H1 (cell line): ENCODE measurements around the gene EVX2. TPM values are rescaled to one million over a fixed set of nuclear protein-coding genes. Genes with fewer than 3 reads are reported as not detected.

Experiments used
- CTCF ChIA-PET: fragments of 300-600 bp; sonication (Branson Sonifier 250); formaldehyde crosslinking; loops from one replicate; lab custom pipeline; 2021; ENCODE audit not compliant: partially characterized antibody; lab: Charles Lee
- POLR2A ChIA-PET: fragments of 300-600 bp; sonication (Branson Sonifier 250); formaldehyde crosslinking; loops from one replicate; lab custom pipeline; 2021; ENCODE audit warnings: inconsistent platforms; ENCODE audit not compliant: partially characterized antibody; lab: Charles Lee
- DNase-seq, 2 experiments: peaks; one replicate each; pipeline versions ENCODE4 v3.0.0 to v3.0.0-alpha.2; 2010 to 2022; ENCODE audit warnings: low spot score in 2 of 2, low read depth in 1 of 2, mixed read lengths in 1 of 2
- FAIRE-seq: peaks from 2 replicates; lab custom pipeline; 2011; peaks lifted over from hg19 to GRCh38; lab: Jason Lieb, UNC
- H2AFZ ChIP-seq: 2 replicates; pipeline ENCODE4 v1.8.1; 2012; ENCODE audit warnings: low read length, inconsistent platforms
- H2AK5ac ChIP-seq: 2 replicates; pipeline ENCODE4 v1.6.1; 2013; ENCODE audit warnings: low read depth, low read length
- H2BK120ac ChIP-seq: replicated peaks from 2 replicates; pipeline ENCODE3; 2013; ENCODE audit warnings: low read depth, low read length, inconsistent platforms
- H2BK12ac ChIP-seq: 2 replicates; pipeline ENCODE4 v1.6.1; 2013; ENCODE audit warnings: low read depth, low read length
- H2BK15ac ChIP-seq: 2 replicates; pipeline ENCODE4 v1.6.1; 2013; ENCODE audit warnings: low read length
- H2BK20ac ChIP-seq: 2 replicates; pipeline ENCODE4 v1.6.1; 2013; ENCODE audit warnings: low read length
- H2BK5ac ChIP-seq: 2 replicates; pipeline ENCODE4 v1.6.1; 2013; ENCODE audit warnings: low read depth, low read length
- H3K14ac ChIP-seq: 2 replicates; pipeline ENCODE4 v1.6.1; 2013; ENCODE audit warnings: inconsistent platforms; ENCODE audit not compliant: insufficient read length
- H3K18ac ChIP-seq: 2 replicates; pipeline ENCODE4 v1.6.1; 2013; ENCODE audit warnings: low read length; ENCODE audit errors: extremely low read depth
- H3K23ac ChIP-seq: 2 replicates; pipeline ENCODE4 v1.6.1; 2013; ENCODE audit warnings: inconsistent platforms; ENCODE audit not compliant: insufficient read length
- H3K23me2 ChIP-seq: 2 replicates; pipeline ENCODE4 v1.6.1; 2013; ENCODE audit warnings: low read depth, low read length
- H3K27ac ChIP-seq: 2 replicates; pipeline ENCODE4 v1.6.1; 2011; ENCODE audit warnings: low read depth, low read length, inconsistent platforms
- H3K27me3 ChIP-seq, 4 experiments: replicated peaks in 1 of 4; 1 replicate in 1 of 4; 2 replicates in 3 of 4; pipeline versions ENCODE4 v1.6.1 to v1.8.1; 2011 to 2013; ENCODE audit warnings: low read length in 3 of 4, mild to moderate bottlenecking in 3 of 4, inconsistent platforms in 2 of 4, mixed read lengths in 2 of 4, moderate library complexity in 1 of 4; ENCODE audit not compliant: control insufficient read depth in 3 of 4, insufficient read depth in 3 of 4; ENCODE audit errors: extremely low read depth in 1 of 4
- H3K36me3 ChIP-seq, 4 experiments: 2 replicates each; pipeline versions ENCODE4 v1.6.1 to v1.8.1; 2011 to 2013; ENCODE audit warnings: mild to moderate bottlenecking in 4 of 4, low read length in 3 of 4, moderate library complexity in 2 of 4, control low read depth in 1 of 4, inconsistent platforms in 1 of 4; ENCODE audit not compliant: insufficient read depth in 4 of 4, control insufficient read depth in 2 of 4
- H3K4ac ChIP-seq: replicated peaks from 2 replicates; pipeline ENCODE3; 2013; ENCODE audit warnings: low read length, low read depth, mixed read lengths, inconsistent platforms; ENCODE audit not compliant: insufficient read length
- H3K4me1 ChIP-seq, 4 experiments: replicated peaks in 1 of 4; 1 replicate in 1 of 4; 2 replicates in 3 of 4; pipeline versions ENCODE4 v1.6.1 to v1.8.1; 2011 to 2013; ENCODE audit warnings: low read length in 3 of 4, inconsistent platforms in 2 of 4, mixed read lengths in 1 of 4; ENCODE audit not compliant: insufficient read depth in 4 of 4, control insufficient read depth in 3 of 4
- H3K4me2 ChIP-seq, 2 experiments: 2 replicates each; pipeline versions ENCODE4 v1.6.1 to v1.8.1; 2011 to 2013; ENCODE audit warnings: low read depth in 2 of 2, low read length in 2 of 2, control low read depth in 1 of 2, inconsistent platforms in 1 of 2, mild to moderate bottlenecking in 1 of 2; ENCODE audit not compliant: insufficient read depth in 1 of 2
- H3K4me3 ChIP-seq, 4 experiments: fragments of 200-600, 300-600 bp in 1 of 4; sonication (generic), shearing (Covaris generic), sonication (Bioruptor Twin) in 1 of 4; 2 replicates each; pipeline versions ENCODE4 v1.5.1 to v1.8.1; 2011 to 2016; ENCODE audit warnings: low read length in 4 of 4, low read depth in 3 of 4, control low read depth in 2 of 4, inconsistent platforms in 2 of 4, mild to moderate bottlenecking in 2 of 4, mixed read lengths in 1 of 4, moderate library complexity in 1 of 4; ENCODE audit not compliant: insufficient read depth in 2 of 4; ENCODE audit errors: extremely low read depth in 1 of 4
- H3K56ac ChIP-seq: replicated peaks from 2 replicates; pipeline ENCODE3; 2013; ENCODE audit warnings: low read depth, mild to moderate bottlenecking, mixed read lengths, low read length, inconsistent platforms; ENCODE audit not compliant: insufficient read length
- H3K79me1 ChIP-seq: 2 replicates; pipeline ENCODE4 v1.6.1; 2013; ENCODE audit warnings: low read depth, low read length, control low read depth
- H3K79me2 ChIP-seq, 2 experiments: 2 replicates each; pipeline versions ENCODE4 v1.6.1 to v1.8.1; 2012 to 2013; ENCODE audit warnings: low read length in 2 of 2, mild to moderate bottlenecking in 2 of 2, inconsistent platforms in 1 of 2; ENCODE audit not compliant: insufficient read depth in 2 of 2, control insufficient read depth in 1 of 2
- H3K9ac ChIP-seq, 4 experiments: replicated peaks in 1 of 4; 1 replicate in 1 of 4; 2 replicates in 3 of 4; pipeline versions ENCODE4 v1.6.1 to v1.8.1; 2011 to 2013; ENCODE audit warnings: low read depth in 3 of 4, low read length in 3 of 4, control low read depth in 2 of 4, mild to moderate bottlenecking in 2 of 4, moderate library complexity in 2 of 4, inconsistent platforms in 1 of 4; ENCODE audit errors: extremely low read depth in 1 of 4
- H3K9me3 ChIP-seq, 2 experiments: 2 replicates each; pipeline versions ENCODE4 v1.6.1 to v1.8.1; 2012 to 2013; ENCODE audit warnings: mild to moderate bottlenecking in 2 of 2, moderate library complexity in 2 of 2, control low read depth in 1 of 2, inconsistent platforms in 1 of 2, low read depth in 1 of 2, low read length in 1 of 2, mixed read lengths in 1 of 2; ENCODE audit not compliant: insufficient read depth in 2 of 2
- H4K20me1 ChIP-seq, 2 experiments: replicated peaks in 1 of 2; 2 replicates each; pipeline versions ENCODE3 to v1.8.1; 2011 to 2013; ENCODE audit warnings: inconsistent platforms in 2 of 2, low read length in 2 of 2, mild to moderate bottlenecking in 1 of 2; ENCODE audit not compliant: insufficient read depth in 2 of 2, control insufficient read depth in 1 of 2
- H4K5ac ChIP-seq: 2 replicates; pipeline ENCODE4 v1.6.1; 2013; ENCODE audit warnings: low read length, low read depth, mixed read lengths, inconsistent platforms; ENCODE audit not compliant: insufficient read length
- H4K8ac ChIP-seq: 2 replicates; pipeline ENCODE4 v1.8.0; 2013; ENCODE audit warnings: mild to moderate bottlenecking, moderate library complexity, low read length, inconsistent platforms; ENCODE audit not compliant: insufficient read depth; ENCODE audit errors: extremely low read depth
- H4K91ac ChIP-seq: replicated peaks from 2 replicates; pipeline ENCODE3; 2013; ENCODE audit warnings: low read length, mixed read lengths, inconsistent platforms; ENCODE audit not compliant: insufficient read length
- ASH2L ChIP-seq: fragments of 200-600, 300-600 bp; sonication (generic); IDR thresholded peaks from one replicate; pipeline ENCODE4 v1.7.1; 2017; ENCODE audit warnings: low read length
- CTBP2 ChIP-seq: IDR thresholded peaks from 2 replicates; pipeline ENCODE4 v1.7.0; 2011; ENCODE audit warnings: borderline replicate concordance, mild to moderate bottlenecking, moderate library complexity, mixed read lengths, low read length; ENCODE audit not compliant: insufficient read depth, insufficient read length
- EGR1 ChIP-seq: IDR thresholded peaks from 2 replicates; pipeline ENCODE4 v1.6.1; 2011; ENCODE audit warnings: low read depth, low read length, borderline replicate concordance
- MAX ChIP-seq: IDR thresholded peaks from 2 replicates; pipeline ENCODE4 v1.6.1; 2012; ENCODE audit warnings: inconsistent platforms
- RAD21 ChIP-seq, 2 experiments: IDR thresholded peaks in 1 of 2; conservative IDR thresholded peaks in 1 of 2; 2 replicates each; pipeline ENCODE4 v1.6.1; 2011; ENCODE audit warnings: low read depth in 2 of 2, low read length in 2 of 2, improper control_type of control experiment in 1 of 2, inconsistent platforms in 1 of 2, mild to moderate bottlenecking in 1 of 2, moderate library complexity in 1 of 2
- SIN3A ChIP-seq, 2 experiments: IDR thresholded peaks in 1 of 2; conservative IDR thresholded peaks in 1 of 2; 2 replicates each; pipeline ENCODE4 v1.6.1; 2011 to 2012; ENCODE audit warnings: low read length in 2 of 2, improper control_type of control experiment in 1 of 2, low read depth in 1 of 2, mild to moderate bottlenecking in 1 of 2
- YY1 ChIP-seq: IDR thresholded peaks from 2 replicates; pipeline ENCODE4 v1.6.1; 2011; ENCODE audit warnings: low read depth, mild to moderate bottlenecking, low read length
- WGBS, 2 experiments: shearing (Covaris generic) in 1 of 2; methylation state at CpG; one replicate each; pipeline versions ENCODE4 v1.1.6 to v1.1.7; 2013 to 2015; ENCODE audit warnings: low lambda C conversion rate in 2 of 2, mixed read lengths in 2 of 2, inconsistent platforms in 1 of 2, low coverage in 1 of 2, missing lambda C conversion rate in 1 of 2; ENCODE audit not compliant: insufficient replicate concordance in 2 of 2, insufficient coverage in 1 of 2, insufficient read length in 1 of 2; ENCODE audit errors: extremely low coverage in 1 of 2, missing lambda C conversion rate in 1 of 2; 5-methylcytosine and 5-hydroxymethylcytosine counted together
- polyA plus RNA-seq, 7 experiments: library from polyadenylated mRNA; depleted of rRNA in 3 of 7; stranded (reverse) in 5 of 7; unstranded in 2 of 7; fragments of >200 nt in 5 of 7; fragments of 200-250 nt in 2 of 7; gene quantifications; 1 replicate in 5 of 7; 2 replicates in 1 of 7; 4 replicates in 1 of 7; pipeline versions ENCODE4 v1.2.1 to v1.2.3, GENCODE V29; 2011 to 2013; ENCODE audit warnings: missing spikeins in 2 of 7, mixed read lengths in 2 of 7
- total RNA-seq: library from RNA; stranded (reverse); fragmentation: NEBNext Ultra II Directional; extraction: Animal tissue kit (Norgen Biotek cat#: 25700); gene quantifications from 2 replicates; pipeline ENCODE4 v1.2.1, GENCODE V29; 2021

Gene EVX2
- total and polyA plus RNA-seq, 2 of the 8 experiments (the other 6 are each of a cell fraction or from before 2014, with no cell fraction given): not detected

GRCh38 chr2:176106581-176107539, 23.1 kb upstream of the EVX2 start, which contains the start of gene HOXD11:
TSS of gene HOXD11 (plus strand) at chr2:176107280. CDS start at chr2:176107356, 76 bp downstream.
- Histone ChIP-seq H3K23ac (no peak within 1 kb of the TSS), H3K14ac (no peak within 1 kb of the TSS), H2BK120ac (no peak within 1 kb of the TSS), H4K20me1 (peaks cover 13 to 46% of the 10 kb centered on the region in 2 experiments), H4K5ac (no peak within 1 kb of the TSS), H3K9me3 (no peaks in the 10 kb centered on the region), H3K27ac (no peak within 1 kb of the TSS), H3K79me2 (no peaks in the 10 kb centered on the region), H3K23me2 (0 out of 2 replicates have a peak, but pooled peaks cover 2% of the 10 kb centered on the region), H3K4me3 (peak within 1 kb of the TSS in 2 of 4 experiments; percentile 3 to 41; a peak in 2 of 8 replicates), H4K8ac (peak within 1 kb of the TSS; percentile 80; the same call in 1 of the 2 replicates), H2AFZ (no peak within 1 kb of the TSS), H2BK5ac (no peak within 1 kb of the TSS), H3K4ac (no peak within 1 kb of the TSS), H3K79me1 (no peaks in the 10 kb centered on the region), H3K9ac (no peak within 1 kb of the TSS), H2BK20ac (peak within 1 kb of the TSS; percentile 93), H3K4me1 (peaks cover 0 to 21% (median 10%) of the 10 kb centered on the region in 4 experiments; a peak in 5 of 7 replicates), H2AK5ac (0 out of 2 replicates have a peak within 1 kb of the TSS, but pooled peaks have one; percentile 92), H3K18ac (peak within 1 kb of the TSS; percentile 48), H3K4me2 (peak within 1 kb of the TSS; percentile 18 to 67; a peak in 3 of 4 replicates), H3K27me3 (peaks cover 98 to 99% (median 99%) of the 10 kb centered on the region in 4 experiments), H3K36me3 (peaks cover 0 to 4% (median 0%) of the 10 kb centered on the region in 4 experiments; a peak in 1 of 8 replicates), H3K56ac (no peak within 1 kb of the TSS), H4K91ac (no peak within 1 kb of the TSS), H2BK15ac (peak within 1 kb of the TSS; percentile 53; the same call in 1 of the 2 replicates), H2BK12ac (peak within 1 kb of the TSS; percentile 94; the same call in 1 of the 2 replicates)
- WGBS, 2 experiments: 5% methylated on average over 66 of the region's 85 CpGs; no CpG with 5 or more reads in 1 of the 2 experiments
- FAIRE-seq (no peak), DNase-seq (peak in 1 of 2 experiments; percentile 78)
- ChIA-PET CTCF (interaction anchor here (1.0 to 2.0 kb wide), 4 partner anchors 9 to 26 kb away, joined by 3 to 5 read pairs (median 4); no protein-coding TSS in a partner anchor), POLR2A (interaction anchor here (2.5 kb wide), 1 partner anchor 10 kb away, joined by 12 read pairs; no protein-coding TSS in a partner anchor)
- TF ChIP-seq YY1: 0 out of 2 replicates have a peak, but pooled peaks have one; percentile 6
- TF ChIP-seq MAX: peak; percentile 68
- TF ChIP-seq ASH2L: peak; percentile 84
- TF ChIP-seq EGR1: peak; percentile 43; the same call in 1 of the 2 replicates
- 0 out of 4 replicates have a peak, but pooled peaks of 1 of the 2 experiments have one; percentile 39 for TF ChIP-seq SIN3A (conservative IDR thresholded peaks at IDR 0.05 in 1 of 2, IDR thresholded peaks at IDR 0.05 in 1 of 2; ENCODE audit: low read depth in 1 of 2, low read length in 2 of 2)
- peak; percentile 89 for TF ChIP-seq CTBP2
- TF ChIP-seq RAD21 (IDR thresholded peaks at IDR 0.05 in 1 of 2, conservative IDR thresholded peaks at IDR 0.05 in 1 of 2; ENCODE audit: low read depth in 2 of 2, low read length in 2 of 2): no peak
